SW 1271 (cell line): ENCODE data around the gene ALPL.
"Not testable (repeated sequence)": the region's sequence is repeated elsewhere in the genome, so short reads cannot be mapped to it uniquely, and the experiment has no call there.

Experiments
- DNase-seq, 2 experiments: peaks; one replicate each; lab custom pipeline; 2025; lab: John Stamatoyannopoulos, UW

ALPL gene

DNA sequence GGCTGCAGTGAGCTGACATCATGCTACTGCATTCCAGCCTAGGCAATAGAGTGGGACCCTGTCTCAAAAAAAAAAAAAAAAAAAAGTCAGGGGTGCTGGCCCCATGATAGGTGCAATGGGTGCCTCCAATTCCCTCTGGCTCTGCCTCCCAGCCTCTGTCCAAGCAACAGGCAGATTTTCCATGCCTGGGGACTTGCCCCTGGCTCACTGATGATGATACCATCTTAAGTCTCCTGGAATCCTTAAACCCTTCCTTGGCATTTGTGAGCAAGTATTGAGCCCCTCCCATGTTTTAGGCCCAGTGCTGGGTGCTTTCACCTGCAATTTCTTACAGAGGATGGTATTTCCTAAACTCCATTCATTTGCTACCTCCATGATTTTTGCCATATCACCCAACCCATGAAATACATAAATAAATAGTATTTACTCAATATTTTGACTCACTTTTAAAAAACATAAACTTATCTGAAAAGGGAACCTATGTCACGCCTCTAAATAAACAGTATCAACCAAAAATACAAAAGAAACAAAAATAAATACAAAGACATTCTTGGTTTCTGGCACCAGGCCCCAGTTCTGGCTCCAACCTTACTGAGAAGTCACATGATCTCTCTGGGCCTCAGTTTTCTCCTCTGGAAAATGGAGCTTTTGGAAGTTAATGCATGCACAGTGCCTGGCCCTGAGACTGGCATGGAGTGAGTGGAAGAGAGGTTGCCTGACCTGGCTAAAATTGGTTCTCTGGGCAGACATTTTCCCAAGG lies 1.5 kb upstream of the ALPL start:
- no peak for DNase-seq

DNA sequence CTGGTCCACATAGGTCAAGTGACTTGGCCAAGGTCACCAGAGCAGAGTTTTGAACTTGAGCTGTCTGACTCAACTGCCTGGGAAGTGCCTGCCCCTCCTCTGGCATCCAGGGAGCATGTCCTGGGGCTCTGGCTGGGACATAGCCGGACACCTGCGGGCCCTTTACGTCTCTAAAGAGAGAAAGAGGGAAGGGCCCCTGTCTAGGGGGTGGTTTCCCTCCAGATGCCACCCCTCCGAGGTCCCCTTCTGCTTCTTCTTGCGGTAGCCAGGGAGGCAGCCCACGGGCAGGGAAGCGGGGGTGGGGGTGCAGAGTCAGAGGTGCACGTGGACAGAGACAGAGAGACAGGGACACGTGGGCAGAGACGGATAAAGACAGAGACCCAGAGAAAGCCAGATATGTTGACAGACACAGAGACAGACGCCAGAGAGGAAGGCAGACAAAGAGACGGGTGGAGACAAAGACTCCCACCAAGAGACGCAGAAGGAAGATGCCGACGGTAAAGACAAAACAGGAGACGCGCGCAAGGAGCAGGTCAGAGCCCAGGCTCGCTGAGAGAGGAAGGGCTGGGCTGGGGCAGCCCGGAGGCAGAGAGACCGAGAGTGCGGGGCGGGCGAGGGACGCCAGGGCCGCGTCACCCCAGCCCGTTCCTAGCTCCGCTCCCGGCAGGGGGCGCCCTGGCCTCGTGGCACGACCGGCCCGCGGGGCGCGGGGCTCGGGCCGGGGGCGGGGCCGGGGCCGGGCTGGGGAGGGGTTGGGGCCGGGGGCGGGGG lies 458 bp upstream of the ALPL start:
- no peak for DNase-seq

GRCh38 chr1:21510113-21510493 lies 880 bp downstream of the ALPL start:
- DNase-seq, result no peak

GRCh38 chr1:21510885-21511578 lies 1.8 kb downstream of the ALPL start:
- DNase-seq, result peak in 1 of 2 experiments; percentile 8

DNA sequence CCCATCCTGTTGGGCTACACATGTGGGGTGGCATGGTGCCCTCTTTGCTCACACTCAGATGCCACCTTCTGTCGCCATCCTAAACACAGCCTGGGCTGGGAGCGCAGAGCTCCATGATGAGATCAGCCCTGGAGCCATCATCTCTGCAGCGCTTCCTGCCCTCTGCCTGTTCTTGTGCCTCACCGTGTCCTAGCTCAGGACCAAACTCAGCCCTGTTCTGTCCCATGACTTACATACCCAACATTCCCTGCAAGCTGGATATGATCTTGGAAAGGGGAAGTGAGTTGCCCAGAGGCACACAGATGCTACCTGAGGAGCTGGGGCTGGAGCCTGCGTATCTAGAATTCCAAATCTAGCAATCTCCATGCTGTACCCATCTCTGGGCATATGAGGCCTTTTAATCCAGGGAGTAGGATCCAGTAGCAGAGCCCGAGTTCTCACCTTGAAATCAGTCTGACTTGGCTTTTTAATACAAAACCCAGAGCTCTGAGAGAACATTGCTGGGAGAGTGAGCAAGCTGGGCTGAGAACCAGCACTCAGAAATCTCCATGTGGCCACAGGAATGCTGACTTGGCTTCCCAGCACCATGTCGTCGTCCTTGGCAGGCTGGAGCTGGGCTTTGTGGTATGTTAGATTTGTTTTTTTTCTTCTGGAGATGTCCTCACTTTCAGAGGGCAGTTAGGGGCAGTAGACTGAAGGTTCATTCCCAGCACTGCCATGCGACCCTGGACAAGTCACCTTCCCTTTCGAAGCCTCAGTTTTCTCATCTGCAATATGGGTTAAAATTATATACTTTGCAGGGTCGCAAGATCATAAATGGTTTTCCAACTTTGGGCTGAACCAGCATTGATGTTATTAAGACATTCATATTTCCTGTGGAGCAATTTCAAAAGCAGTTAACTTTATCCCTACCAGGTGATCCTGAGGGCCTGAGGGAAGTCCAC lies 2.6 kb downstream of the ALPL start:
- DNase-seq, result no peak

GRCh38 chr1:21514245-21514644 lies 5.0 kb downstream of the ALPL start:
- no peak for DNase-seq

DNA sequence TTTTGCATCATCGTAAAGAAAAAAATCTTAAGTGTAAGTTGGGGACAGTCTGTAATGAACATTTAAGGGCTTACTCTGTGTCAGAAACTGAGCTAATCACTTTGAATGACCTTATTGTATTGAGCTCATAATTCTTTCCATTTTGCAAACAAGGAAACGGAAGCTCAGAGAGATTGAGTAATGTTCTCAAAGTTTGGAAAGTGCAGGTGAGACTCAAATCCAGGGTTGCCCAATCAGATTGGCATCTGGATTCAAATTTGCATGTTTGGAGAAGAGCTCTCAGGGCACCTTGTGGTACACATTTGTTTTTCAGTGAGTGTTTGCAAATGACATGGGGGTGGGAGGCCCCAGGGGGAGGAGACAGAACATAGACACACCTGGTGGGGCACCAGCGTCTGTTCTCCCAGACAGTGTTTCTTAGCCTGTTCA lies 8.0 kb downstream of the ALPL start:
- no peak for DNase-seq

DNA sequence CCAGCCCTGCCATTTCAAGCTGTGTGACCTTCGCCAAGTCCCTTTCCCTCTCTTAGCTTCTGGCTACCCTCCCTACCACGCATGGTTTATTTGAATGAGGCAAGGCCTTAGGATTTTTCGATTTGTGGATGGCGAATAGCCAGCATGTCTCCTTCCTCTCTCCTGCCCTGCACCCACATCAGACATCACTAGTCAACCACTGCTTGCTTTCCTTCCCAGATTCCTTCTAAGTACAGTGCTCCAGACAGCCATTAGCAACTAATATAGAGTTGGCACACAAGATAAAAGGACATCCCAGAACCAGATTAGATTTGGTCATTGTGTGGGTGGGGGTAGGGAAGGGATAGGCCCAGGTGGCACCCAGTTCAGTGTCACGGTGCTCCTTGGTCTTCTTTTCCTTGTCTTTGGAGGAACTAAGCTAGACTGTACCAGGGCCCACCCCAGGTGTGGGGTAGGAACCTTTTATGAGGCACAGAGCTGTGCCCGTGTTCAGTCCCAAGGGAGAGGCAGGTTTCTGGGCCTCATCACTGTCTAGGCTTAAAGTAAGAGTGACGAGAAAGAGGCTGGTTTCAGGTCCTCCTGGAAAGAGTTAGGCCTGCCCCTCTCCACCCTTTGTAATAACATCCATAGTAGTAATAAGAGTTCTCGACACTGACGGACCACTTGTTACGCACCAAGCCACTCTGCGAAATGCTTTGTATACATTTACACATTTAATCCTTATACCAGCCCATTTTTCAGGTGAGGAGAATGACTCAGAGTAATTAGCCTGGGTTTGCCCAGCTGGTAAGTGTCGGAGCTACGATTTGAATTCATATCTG lies 8.6 kb downstream of the ALPL start:
- no peak for DNase-seq

- no peak for DNase-seq
Observed at GRCh38 chr1:21518774-21519455, 9.7 kb downstream of the ALPL start.

GRCh38 chr1:21519486-21520070 lies 10.4 kb downstream of the ALPL start:
- not testable (repeated sequence) for DNase-seq

DNA sequence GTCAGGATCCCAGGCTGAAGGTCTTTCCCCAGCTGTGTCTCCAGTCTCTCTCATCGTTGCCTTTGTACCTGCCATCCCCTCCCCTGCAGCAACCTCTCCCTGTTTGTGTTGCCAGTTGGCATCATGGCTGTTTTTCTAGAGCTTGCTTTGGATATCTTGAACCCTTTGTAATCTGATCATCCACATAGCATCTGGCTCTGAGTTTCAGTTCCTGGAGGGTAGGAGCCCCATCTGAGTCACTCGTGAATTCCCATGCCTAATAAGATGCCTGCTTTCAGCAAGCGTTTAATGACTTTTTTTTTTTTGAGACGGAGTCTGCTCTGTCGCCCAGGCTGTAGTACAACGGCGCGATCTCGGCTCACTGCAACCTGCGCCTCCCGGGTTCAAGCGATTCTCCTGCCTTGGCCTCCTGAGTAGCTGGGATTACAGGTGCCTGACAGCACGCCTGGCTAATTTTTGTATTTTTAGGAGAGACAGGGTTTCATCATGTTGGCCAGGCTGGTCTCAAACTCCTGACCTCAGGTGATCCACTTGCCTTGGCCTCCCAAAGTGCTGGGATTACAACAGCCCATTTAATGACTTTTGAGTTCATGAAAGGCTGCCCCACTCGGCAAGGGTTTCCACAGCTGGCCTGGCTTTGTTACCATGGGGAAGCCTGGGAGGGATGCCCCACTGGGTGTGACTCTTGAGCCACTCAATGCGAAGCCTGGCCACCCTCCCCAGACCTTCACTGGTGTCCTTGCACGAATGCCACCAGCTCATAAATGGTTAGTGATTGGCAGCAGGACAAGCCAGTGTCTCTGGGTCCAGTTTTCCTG lies 11.9 kb downstream of the ALPL start:
- DNase-seq, result no peak

GRCh38 chr1:21521717-21522060 lies 12.5 kb downstream of the ALPL start:
- DNase-seq, result no peak

GRCh38 chr1:21522525-21523038 lies 13.4 kb downstream of the ALPL start:
- no peak for DNase-seq

DNA sequence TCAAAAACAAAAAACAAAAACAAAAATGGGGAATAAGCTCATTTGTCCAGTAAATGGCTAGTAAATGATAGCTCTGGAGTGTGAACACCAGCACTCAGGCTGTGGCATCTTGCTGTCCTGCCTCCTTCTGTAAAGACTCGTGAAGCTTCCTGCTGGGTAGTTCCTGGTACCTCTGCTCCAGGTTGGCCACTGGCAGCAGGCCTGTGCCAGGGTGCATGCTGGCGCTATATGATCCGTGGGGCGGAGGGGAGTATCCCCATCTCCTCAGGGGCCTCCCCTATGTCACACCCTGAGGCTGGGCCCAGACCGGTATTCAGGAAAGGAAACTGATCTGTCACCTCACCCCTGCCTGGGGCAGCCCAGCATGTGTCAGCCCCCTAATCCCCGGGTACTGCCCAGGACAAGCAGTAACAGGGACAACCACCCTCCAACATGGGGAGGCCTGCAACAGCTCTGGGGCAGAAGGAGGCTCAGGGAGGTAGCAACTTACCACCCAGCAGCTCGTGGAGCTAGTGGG lies 14.1 kb downstream of the ALPL start:
- DNase-seq, result no peak

DNA sequence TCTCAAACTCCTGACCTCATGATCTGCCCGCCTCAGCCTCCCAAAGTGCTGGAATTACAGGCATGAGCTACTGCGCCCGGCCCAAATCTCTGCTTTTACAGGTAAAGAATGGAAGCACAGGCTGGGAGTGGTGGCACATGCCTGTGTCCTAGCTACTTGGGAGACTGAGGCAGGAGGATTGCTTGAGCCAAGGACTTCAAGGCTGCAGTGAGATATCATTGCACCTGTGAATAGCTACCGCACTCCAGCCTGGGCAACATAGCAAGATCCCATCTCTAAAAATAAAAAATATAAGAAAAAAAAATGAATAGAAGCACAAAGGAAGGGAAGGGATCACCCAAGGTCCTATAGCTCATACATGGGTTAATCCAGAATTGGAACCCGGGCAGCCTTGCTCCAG lies 15.0 kb downstream of the ALPL start:
- no peak for DNase-seq

DNA sequence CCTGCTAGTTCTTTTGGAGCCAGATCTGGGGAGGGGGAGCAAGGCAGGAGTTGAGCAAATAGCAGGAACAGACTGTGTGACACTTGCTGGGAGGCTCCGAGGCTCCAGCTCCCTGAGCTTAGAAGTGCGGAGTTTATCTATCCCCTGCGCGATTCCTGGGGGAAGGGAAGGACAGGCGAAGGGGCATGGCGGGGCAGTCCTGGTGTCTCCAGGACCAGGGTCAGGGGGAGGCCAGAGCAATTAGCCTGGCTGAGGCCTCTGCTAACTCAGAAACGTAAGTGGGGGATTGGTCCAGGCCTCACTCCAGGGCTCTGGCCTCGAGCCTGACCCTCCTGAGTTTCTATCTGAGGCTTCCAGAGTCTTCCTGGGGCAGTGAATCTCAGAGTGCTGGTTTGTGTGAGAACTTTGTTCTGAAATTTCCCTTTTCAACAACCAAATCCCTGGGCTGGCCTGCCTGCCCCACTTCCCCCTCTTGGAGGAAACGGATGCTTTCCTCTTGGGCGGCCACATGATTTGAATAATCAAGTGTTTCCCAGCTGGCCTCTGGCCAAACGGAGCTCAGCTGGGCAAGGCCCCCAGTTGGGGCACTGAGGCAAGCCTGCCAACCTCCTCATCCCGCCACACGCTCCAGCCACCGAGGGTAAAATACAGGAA lies 15.6 kb downstream of the ALPL start:
- no peak for DNase-seq

GRCh38 chr1:21525340-21525717 lies 16.1 kb downstream of the ALPL start:
- DNase-seq, result no peak

DNA sequence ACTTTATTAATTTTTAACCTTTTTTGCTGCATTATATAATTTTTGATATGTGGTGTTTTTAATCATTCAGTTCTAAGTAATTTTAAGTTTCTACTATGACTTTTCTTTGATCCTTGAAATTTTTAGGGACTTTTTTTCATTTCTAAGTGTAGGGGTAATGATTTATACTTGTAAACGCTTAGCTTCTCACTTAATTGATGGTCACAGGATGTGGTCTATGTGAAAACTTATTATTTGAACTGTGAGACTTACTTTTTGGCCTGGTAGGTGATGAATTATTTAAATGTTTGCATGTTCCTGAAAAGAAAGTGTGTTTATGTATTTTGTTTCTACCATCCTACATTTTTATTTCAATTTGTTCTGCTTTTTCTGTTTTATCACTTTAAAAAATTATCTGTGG lies 17.2 kb downstream of the ALPL start:
- DNase-seq, result no peak
